Spleen (tissue), 7 donors: ENCODE measurements around the gene SIM2.

ENCODE experiments used
- POLR2A ChIP-seq, 3 donors: fragments of 450-650 bp; IDR thresholded peaks; one replicate each; pipeline ENCODE4 v1.5.1; 2017; ENCODE audit warnings: antibody characterized with exemption in 3 of 3, mild to moderate bottlenecking in 1 of 3
- POLR2AphosphoS5 ChIP-seq, 3 donors: sonication (generic); formaldehyde crosslinking; IDR thresholded peaks; one replicate each; pipeline ENCODE4 v1.5.1; 2017; ENCODE audit warnings: antibody characterized with exemption in 3 of 3
- TF ChIP-seq, protein P1 (sequence below), 11 experiments: fragments of 200-600 bp in 7 of 11; fragments of 450-650 bp in 4 of 11; sonication (generic) in 4 of 11; IDR thresholded peaks in 8 of 11; conservative IDR thresholded peaks in 3 of 11; 1 replicate in 7 of 11; 2 replicates in 4 of 11; pipeline versions ENCODE4 v1.4.0 to v1.8.0; 2016 to 2021; ENCODE audit warnings: antibody characterized with exemption in 11 of 11, inconsistent platforms in 4 of 11, mild to moderate bottlenecking in 1 of 11
- donor health status: DM: no; HTN: no; CAD: no; lungs with moderate emphysema.
- donor health status: DM: no; HTN: no; CAD: no.
- donor health status: DM: no; HTN: no; CAD: no.

- TF ChIP-seq, protein P1, sequence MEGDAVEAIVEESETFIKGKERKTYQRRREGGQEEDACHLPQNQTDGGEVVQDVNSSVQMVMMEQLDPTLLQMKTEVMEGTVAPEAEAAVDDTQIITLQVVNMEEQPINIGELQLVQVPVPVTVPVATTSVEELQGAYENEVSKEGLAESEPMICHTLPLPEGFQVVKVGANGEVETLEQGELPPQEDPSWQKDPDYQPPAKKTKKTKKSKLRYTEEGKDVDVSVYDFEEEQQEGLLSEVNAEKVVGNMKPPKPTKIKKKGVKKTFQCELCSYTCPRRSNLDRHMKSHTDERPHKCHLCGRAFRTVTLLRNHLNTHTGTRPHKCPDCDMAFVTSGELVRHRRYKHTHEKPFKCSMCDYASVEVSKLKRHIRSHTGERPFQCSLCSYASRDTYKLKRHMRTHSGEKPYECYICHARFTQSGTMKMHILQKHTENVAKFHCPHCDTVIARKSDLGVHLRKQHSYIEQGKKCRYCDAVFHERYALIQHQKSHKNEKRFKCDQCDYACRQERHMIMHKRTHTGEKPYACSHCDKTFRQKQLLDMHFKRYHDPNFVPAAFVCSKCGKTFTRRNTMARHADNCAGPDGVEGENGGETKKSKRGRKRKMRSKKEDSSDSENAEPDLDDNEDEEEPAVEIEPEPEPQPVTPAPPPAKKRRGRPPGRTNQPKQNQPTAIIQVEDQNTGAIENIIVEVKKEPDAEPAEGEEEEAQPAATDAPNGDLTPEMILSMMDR (IDR thresholded peaks at IDR 0.05 in 8 of 11, conservative IDR thresholded peaks at IDR 0.05 in 3 of 11), result no peak
- TF ChIP-seq POLR2A (IDR thresholded peaks at IDR 0.05), result no peak
- TF ChIP-seq POLR2AphosphoS5 (IDR thresholded peaks at IDR 0.05), result no peak
Observed at GRCh38 chr21:36692114-36692834, 6.6 kb upstream of the SIM2 start.
